ENCODE results near the gene KIAA1671. TPM values are rescaled to one million over a fixed set of nuclear protein-coding genes. Genes with fewer than 3 reads are reported as not detected.
"Not testable (repeated sequence)": the region's sequence is repeated elsewhere in the genome, so short reads cannot be mapped to it uniquely, and the experiment has no call there.

The KIAA1671 gene
- total RNA-seq, 1 experiment from 2014 or later = 4.7 TPM

- DNase-seq (ENCODE audit: low read depth) = no peak
Measured at GRCh38 chr22:25170426-25170980, 218.0 kb downstream of the KIAA1671 start.

GRCh38 chr22:25172153-25172552 is 219.6 kb downstream of the KIAA1671 start:
- no peak for DNase-seq (ENCODE audit: low read depth)

GRCh38 chr22:25174156-25174887 is 221.8 kb downstream of the KIAA1671 start:
- DNase-seq (ENCODE audit: low read depth) = no peak

- DNase-seq (ENCODE audit: low read depth) = no peak
Measured at GRCh38 chr22:25174888-25175411, 222.4 kb downstream of the KIAA1671 start.

- DNase-seq (ENCODE audit: low read depth) = peak; percentile 71
Measured at GRCh38 chr22:25176175-25176574, 223.7 kb downstream of the KIAA1671 start.

- DNase-seq (ENCODE audit: low read depth) = no peak
Measured at GRCh38 chr22:25176799-25177198, 224.3 kb downstream of the KIAA1671 start.

GRCh38 chr22:25177226-25177625 is 224.7 kb downstream of the KIAA1671 start:
- DNase-seq (ENCODE audit: low read depth) = no peak

- no peak for DNase-seq (ENCODE audit: low read depth)
Measured at GRCh38 chr22:25177895-25178294, 225.4 kb downstream of the KIAA1671 start.

GRCh38 chr22:25178348-25178747 is 225.8 kb downstream of the KIAA1671 start:
- not testable (repeated sequence) for DNase-seq (ENCODE audit: low read depth)

- not testable (repeated sequence) for DNase-seq (ENCODE audit: low read depth)
Measured at GRCh38 chr22:25178869-25179631, 226.5 kb downstream of the KIAA1671 start.

GRCh38 chr22:25182131-25183110 is 229.9 kb downstream of the KIAA1671 start:
- DNase-seq (ENCODE audit: low read depth) = no peak

GRCh38 chr22:25183949-25184619 is 231.6 kb downstream of the KIAA1671 start:
- DNase-seq (ENCODE audit: low read depth) = no peak

- no peak for DNase-seq (ENCODE audit: low read depth)
Measured at GRCh38 chr22:25186140-25186539, 233.6 kb downstream of the KIAA1671 start.

- no peak for DNase-seq (ENCODE audit: low read depth)
Measured at GRCh38 chr22:25187469-25187868, 235.0 kb downstream of the KIAA1671 start.

GRCh38 chr22:25192406-25192805 is 239.9 kb downstream of the KIAA1671 start:
- DNase-seq (ENCODE audit: low read depth) = no peak

- DNase-seq (ENCODE audit: low read depth) = no peak
Measured at GRCh38 chr22:25193130-25193529, 240.6 kb downstream of the KIAA1671 start.

- no peak for DNase-seq (ENCODE audit: low read depth)
Measured at GRCh38 chr22:25193548-25193947, 241.0 kb downstream of the KIAA1671 start.

GRCh38 chr22:25196326-25196725 is 243.8 kb downstream of the KIAA1671 start:
- DNase-seq (ENCODE audit: low read depth) = no peak

GRCh38 chr22:25197340-25197739 is 244.8 kb downstream of the KIAA1671 start:
- no peak for DNase-seq (ENCODE audit: low read depth)

GRCh38 chr22:25199731-25200520 is 247.4 kb downstream of the KIAA1671 start, which contains the start of gene CRYBB3:
CRYBB3 (plus strand) TSS chr22:25199858; CDS start chr22:25201397, 1,539 bp downstream.
- no peak for DNase-seq (ENCODE audit: low read depth)
